SK-N-DZ (cell line): ENCODE results near the gene LRP1B.

Experiments
- DNase-seq: peaks from one replicate; pipeline ENCODE4 v3.0.0-alpha.2; 2015; ENCODE audit warnings: low spot score

LRP1B gene

DNA sequence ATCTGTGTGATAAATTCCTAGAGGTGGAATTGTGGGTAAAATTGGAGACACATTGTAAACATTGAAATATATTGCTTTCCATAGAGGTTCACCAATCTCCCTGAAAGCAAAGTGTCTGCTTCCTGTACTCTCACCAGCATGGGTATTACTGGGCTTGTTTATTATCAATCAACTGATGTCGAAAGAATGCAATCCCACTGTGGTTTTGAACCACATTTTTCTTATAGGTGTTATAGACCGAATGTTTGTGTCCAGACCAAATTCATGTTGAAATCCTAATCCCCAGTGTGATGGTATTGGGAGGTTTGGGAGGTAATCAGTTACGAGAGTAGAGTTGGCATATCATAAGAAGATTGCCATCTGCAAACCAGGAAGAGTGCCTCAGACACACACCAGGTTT is 1212.4 kb downstream of the LRP1B start:
- no peak for DNase-seq

DNA sequence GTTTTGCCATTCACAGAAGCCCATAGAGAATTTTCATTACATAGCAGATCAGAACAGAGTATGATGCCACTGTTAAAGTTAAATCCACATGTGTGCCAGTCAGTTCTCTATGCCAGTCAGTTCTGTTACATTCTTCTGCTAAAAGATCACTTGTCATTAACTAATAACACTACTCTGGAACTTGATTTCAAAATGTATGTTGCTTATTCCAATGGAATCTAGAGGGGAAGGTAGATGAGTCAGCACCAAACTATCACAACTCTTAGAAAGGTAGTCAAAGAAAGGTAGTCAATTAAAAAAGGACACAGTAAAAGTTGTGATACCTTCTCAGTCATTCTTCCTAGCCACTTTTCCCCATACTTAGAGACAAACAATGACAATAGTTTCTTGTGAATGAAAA is 1214.4 kb downstream of the LRP1B start:
- no peak for DNase-seq

DNA sequence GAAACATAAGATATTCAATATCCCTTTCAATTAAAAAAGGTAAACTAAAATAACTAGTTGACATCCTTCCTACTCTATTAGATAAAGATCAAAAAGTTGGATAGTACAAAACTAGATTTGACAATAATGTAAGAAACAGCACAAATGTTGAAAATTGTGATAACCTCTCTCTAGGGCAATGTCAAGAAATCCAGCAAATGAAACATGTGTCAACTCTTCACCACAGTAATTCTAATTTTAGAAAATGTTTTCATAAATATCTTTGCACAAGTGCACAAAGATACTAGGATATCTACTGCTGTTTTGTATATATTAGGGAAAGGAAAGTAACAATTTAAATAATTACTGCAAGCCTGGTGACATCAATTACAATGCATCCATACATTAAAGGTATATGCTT is 1220.1 kb downstream of the LRP1B start:
- no peak for DNase-seq

DNA sequence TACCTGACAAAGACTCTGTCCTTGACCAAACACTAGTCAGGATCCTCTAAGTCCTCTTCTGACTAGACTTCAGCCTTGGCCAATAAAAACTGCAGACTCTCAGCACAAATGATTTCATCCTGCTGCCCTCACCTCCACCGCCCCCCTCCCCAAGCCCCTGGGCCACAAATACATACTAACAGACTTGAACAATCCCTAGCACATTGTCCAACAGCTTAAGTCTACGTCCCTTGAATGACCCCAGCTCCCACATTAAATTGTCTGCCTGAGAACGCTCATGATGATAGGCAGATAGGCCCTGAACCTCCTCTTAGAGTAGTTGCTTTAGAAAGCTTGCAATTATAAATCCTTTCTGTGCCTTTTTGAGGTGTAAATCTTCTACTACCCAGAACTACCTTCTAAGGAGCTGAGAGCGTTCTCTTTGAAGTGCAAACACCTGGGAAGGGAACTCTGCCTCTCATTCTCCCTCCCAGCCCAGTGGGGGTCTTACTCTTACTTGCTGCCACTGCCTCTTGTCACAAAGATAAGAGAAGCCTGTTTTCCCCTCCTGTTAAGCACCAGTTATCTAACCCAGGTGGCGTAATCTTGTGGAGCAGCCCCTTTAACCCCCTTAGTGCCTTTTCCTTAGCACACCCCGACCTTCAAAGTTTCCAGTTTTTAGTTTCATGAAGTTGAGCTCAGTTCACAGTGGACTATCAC is 1225.6 kb downstream of the LRP1B start:
- peak; percentile 3 for DNase-seq

DNA sequence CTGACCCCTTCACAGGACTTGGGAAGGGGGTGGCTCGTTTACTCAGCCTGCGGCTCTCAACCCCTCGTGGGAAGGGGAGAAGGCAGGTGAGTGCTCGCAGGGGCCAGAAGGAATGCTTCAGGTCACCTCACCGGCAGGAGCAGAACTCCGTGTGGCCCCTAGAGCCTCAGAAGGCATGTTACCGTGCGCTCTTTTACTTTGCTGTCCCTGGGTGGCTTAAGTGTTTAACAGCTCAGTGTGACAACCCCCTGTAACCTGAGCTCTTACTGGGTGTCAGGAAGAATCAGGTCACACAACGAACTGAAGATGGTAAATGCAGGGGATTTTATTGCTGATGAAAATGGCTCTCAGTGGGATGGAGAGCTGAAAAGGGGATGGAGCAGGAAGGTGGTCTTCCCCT is 1235.4 kb downstream of the LRP1B start:
- DNase-seq, result no peak

DNA sequence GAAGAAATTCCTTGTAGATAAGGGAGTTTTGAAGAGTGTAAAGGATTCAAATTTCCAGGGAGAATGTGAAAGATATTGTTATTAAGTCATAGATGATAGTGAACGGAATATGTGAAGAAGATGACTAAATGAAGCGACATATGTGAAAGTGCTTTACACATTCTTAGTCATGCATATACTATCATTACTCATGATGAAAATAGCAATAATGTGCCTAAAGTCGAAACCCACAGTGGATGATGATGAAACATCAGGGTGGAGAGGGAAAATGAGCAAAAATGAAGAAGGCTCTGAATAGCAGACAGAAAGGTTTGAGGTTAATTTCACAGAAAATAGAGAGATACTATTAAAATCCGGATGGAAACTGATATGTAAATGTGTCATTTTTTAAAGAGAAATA is 1237.1 kb downstream of the LRP1B start:
- DNase-seq, result no peak

DNA sequence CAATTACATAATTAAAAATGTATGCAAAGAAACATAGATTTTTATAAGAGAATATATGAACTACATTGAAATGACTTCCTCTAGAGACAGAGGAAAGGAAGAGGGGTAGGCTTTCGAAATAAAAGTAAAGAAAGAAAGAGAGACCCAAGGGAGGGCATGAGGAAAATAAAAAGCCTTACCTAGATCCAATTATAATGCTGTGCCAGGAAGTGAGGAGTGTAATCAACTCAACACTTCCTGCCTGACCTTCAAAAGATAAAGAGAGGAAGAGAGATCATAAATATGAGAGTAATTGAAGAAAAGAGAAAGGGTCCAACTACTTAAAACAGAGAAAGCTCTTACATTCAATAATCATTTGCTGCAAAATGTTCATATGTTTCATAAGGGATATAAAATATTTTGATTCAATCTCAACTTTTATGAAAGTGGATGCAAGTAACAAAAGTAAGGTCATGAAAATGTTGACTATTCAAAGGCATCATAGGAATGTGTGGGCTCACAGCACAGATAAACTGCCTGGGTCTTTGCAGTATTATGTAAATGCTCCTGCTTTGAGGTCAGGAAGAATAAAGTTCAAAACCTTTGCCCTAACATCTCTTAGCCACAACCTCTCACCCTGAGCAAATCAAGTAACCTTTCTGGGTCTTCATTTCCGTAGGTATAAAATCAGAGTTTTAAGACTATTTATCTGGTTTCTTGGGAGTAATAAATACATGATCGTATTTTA is 1237.7 kb downstream of the LRP1B start:
- DNase-seq, result no peak

DNA sequence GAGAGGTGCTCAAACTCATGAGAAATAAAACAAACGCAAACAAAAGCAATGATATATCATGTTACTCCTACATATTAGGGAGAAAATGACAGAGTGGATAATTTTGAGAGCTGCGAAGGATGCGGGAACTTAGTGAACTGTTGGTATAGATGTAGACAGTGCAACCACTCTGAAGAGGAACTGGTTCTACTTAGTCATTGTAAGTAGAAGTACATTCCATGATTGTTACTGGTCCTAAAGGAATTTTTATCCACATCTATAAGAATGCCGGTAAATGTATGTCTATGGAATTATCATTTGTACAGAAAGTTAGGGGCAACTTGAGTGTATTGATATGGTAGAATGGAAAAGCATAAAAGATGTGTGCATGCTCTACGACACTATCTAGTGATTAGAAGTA is 1238.4 kb downstream of the LRP1B start:
- no peak for DNase-seq

DNA sequence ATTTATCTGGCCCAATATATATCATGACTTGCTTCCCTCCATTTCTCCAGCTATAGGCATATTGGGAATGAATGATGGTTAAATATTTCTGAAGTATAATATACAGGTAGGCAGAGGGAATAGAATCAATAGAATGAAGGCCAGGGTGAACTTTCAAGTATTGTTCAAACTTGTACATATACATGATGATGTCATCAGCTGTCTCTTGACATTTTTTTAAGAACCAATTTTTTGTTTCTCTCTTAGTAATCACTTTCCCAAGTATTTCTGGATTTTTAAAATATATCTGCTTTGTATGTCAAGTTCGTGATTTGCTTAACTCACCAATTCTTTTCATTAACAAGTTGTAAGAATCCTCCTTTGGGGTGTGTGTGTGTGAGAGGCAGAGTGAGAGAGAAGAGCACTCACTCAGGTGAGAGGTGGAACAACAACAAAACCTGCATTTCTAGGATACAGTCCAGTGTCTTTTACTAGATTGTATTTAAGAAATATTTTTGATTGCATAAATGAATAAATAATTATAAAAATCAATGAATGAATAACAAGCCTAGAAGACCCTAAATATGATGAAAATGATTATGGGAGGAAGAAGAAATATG is 1239.1 kb downstream of the LRP1B start:
- DNase-seq, result no peak

DNA sequence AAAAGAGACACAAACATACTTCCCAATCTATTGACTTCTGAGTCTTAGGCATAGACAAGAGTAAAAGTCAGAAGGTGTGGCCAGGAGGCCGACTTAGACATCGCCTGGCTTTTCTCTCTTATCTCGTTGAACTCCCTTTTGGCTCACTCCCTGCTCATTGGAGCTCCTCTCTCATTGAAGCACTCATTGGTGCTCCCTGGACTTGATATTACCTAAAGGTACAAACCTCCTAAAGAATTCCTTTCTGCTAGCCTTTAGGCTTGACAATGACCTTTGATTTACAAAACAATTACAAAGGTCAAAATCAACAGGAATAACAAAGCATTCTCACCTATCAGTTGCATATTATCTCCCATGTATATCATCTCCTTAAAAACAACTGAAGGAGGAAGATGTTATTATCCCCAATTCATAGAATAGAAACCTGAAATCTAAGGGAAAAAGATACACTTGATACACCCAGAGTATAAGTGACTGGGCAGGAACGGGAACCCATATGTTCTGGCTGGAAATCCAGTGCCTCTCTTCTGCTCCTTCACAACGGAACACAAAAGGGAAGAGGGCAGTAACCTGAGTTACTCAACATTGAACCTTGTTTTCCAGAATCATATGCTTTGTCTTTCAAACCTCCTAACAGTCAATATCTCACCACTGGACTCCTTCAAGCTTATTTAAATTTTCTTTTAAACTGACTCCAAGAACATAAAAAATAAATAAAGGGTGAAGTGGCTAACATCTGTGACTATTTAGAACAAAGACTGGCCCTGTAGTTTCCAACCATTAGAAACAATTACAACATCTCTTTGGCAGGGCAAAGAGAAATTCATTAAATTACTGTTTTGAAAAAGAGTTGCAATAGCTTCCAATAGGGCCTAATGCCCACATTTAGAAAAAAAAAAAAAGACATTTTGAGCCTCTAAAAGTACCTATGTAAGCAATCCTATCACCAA is 1247.9 kb downstream of the LRP1B start:
- DNase-seq, result no peak

DNA sequence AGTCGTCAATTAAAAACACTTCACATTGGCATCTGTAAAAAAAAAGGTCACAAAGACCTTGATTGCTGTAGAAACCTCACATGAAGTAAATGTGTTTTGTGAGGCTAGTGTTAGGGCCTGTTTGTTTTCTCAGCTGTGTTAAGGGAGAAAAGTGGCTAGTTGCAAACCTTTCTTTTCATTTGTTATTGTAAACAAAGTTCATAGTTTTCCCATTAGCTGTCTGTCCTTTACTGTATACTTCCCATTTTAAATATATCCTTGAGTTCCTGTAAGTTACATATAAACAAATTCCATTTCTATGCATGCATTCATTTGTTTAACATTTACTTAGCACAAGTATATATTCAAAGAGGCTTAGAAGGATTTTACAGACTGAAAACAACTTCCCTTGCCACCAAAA is 1250.2 kb downstream of the LRP1B start:
- DNase-seq, result no peak

DNA sequence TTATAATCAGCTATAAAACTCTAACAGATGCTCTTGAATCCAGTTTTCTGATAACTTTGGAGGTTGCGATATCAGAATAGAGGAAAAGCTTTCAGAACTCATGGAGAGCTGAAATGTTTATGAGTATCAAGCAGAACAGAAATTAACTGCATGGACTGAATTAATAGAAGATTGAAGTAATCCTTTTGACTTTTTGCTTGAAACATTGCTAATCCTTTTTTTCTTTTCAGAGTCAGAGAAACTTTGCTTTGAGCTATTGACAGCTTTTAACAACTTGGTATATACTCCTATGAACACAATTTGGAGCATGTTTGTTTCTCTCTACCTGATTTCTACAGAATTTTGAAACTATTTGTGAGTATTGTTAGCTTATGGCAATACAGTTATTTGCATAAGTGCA is 1254.8 kb downstream of the LRP1B start:
- DNase-seq, result no peak

DNA sequence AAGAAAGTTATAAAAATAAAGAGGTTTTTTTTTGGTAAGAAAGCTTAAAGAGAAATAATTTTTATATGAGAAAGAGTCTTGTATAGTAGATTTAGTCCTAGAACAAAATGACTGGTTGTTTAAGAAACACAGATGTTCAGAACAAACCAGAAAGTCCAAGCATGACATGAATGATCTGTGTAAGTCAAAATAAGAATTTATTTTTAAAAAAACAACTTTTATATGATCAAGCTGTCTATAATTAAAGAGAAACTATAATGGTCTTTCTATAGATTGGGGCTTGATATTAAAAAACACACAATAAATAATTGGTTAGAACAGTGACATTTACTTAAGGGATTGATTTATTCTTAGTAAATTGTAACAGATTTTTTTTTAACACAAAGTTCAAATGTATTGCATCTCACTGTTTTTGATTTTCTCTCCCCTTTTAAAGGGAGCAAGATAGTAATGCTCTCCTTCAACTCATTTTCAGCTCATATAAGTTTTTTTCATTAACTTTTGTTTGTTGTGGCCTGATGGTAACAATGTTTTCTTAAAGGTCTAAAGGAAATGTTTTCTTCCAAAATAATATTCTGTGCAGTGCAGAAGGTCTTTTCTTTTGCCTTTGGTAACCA is 1256.8 kb downstream of the LRP1B start:
- no peak for DNase-seq

DNA sequence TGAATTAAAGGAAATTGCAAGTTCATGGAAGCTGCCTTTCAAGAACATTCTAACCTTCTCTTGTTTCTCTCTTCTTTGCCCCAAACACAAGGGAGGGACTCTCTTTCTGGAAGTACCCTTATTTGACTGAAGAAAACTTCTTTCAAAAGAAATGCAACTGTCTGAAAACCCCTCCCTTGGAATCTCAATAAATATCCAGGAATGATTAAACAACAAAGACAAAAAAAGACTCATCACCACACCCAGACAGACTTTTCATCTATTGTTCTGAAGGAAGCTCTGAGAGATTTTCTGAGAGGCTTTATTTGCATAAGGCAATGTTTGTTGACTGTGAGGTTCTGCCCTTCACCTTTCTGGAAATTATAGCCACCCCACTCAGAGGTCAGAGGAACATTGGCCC is 1260.9 kb downstream of the LRP1B start:
- no peak for DNase-seq

DNA sequence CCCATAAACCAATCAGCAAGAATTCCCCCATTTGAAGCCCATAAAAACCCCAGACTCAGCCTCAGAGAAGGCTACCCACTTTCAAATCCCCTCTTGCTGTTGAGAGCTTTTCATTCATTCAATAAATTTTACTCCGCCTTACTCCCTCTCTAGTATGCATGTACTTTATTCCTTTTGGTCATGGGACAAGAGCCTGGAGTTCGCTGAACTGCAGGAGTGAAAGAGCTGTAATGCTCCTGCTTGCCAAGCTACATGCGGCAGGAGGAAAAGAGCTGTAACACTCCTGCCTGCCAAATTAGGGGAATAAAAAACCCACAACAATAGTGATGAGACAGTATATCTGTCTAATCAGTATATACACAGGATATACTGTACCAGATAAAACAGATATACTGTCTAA is 1261.7 kb downstream of the LRP1B start:
- no peak for DNase-seq

DNA sequence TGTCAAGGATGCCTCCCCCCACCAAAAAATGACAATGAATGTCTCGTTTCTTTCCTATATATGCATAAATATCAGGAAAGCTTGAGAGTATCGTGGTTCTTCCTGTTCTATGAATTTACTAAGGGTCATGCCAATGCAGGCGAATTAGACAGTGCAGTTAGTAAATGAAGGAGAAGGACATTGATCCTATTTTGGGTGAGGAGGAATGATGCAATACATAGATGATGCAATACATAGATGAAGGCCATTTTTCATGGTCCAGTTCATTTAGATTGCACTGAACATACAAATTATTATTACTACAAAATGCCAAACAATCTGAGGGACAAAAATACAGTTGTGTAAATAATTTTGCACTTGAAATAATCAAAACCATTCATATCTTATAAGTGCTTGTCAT is 1265.0 kb downstream of the LRP1B start:
- DNase-seq, result no peak

DNA sequence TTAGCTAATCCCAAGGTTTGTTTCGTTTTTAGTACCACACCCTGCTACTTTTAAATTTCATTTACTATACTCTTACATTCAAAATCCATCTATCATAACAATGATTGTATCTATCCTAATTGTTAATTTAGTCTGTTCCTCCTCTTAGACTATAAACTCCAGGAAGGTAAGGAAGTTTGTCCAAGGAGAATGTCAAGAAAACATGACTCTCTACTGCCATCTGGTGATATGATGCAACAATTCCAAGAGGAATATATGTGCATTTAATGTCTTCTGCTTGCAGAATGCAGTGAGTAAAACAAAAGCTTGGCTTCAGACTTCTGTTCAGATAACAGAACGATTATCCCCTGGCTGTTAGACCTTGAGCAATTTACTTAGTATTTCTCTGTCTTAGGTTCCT is 1267.1 kb downstream of the LRP1B start:
- DNase-seq, result peak; percentile 59

DNA sequence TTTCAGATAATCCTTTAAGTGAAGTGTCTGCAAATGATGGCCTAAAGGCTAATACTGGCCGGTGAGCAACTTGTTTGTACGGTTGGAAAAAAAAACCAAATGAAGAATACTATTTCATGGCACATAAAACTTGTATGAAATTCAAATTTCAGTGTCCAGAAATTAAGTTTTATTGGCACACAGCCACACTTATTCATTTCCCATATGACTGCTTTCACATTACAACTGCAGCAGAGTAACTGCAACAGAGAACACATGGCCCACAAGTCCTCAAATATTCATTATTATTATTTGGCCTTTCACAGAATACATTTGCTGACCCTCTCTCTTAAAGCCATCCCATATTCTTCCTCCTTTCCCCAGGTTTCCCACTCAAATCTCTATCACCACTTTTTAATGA is 1268.6 kb downstream of the LRP1B start:
- DNase-seq, result no peak

DNA sequence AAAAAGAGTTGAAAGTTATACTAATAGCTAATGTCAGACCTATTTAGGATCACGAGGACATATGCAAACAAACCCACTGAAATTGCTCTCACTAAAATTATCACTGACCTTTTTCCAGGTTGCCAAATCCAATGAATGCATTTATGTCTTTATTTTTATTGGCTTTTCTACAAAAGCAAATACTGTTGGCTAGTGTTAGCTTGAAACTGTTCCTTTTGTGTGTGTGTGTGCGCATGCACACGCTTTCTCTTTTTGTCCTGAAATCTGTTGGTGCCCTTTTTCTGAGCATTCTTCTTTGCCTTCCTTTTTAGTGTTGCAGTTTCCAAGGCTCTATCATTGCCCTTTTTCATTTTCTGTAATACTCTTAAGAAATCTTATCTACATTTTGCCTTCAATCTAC is 1269.2 kb downstream of the LRP1B start:
- DNase-seq, result no peak

DNA sequence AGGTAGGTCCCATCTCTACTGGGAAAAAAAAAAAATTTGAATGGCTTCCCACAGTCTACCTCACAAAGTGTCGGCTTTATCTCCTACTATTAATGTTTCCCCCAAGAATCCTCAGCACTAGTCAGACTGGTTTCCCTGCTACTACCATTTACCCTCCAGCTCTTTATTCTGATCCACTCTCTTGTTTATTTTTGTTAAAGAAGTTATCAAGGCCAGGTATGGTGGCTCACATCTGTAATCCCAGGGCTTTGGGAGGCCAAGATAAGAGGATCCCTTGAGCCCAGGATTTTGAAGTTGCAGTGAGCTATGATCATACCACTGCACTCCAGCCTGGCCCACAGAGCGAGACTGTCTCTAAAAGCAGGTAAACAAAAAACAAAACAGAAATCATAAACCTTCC is 1275.3 kb downstream of the LRP1B start:
- no peak for DNase-seq

DNA sequence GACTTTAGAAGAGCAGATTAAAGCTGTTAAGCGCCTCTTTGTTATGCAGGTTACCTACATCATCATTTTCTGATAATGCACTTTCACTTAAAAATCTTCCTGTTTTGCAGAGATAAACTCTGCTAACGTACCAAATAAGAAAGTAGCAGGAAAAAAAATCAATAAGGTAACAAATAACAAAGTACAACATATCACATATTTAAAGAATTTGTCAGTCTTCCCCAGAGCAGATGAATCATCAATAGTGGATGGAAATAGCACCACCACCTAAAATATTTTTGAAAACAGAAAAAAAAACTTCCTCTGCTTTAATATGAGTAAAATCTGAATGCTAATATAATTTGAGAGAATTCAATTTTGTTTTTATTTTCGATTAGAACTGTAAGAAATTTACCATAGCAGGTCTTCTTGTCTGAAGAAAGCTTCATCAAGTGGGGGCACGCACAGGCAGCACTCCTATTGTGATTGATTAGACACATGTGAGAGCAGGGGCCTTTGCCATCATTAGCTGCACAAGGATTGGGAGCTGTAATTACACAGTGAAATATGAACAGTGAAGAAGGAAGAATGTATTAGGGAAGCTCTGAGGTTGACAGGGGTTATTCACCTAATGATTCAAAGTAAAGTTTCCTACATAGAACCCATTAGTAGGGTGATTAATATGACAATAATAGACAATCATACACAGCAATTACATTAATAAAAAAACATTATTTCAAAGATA is 1279.4 kb downstream of the LRP1B start:
- no peak for DNase-seq
